NCI-H510A treated with DMSO at 0.1 percent for 48 hours (cell line): ENCODE data around the gene KLF16.

ENCODE experiments used
- DNase-seq: peaks from one replicate; lab custom pipeline; 2025; lab: John Stamatoyannopoulos, UW

KLF16 gene

GRCh38 chr19:1841209-1841924 is 22.0 kb downstream of the KLF16 start:
- DNase-seq = no peak

GRCh38 chr19:1840541-1841115 is 22.8 kb downstream of the KLF16 start:
- DNase-seq = no peak

- no peak for DNase-seq
These were observed 23.5 kb downstream of the KLF16 start for GRCh38 chr19:1839658-1840540.

- DNase-seq = no peak
These were observed 25.7 kb downstream of the KLF16 start for GRCh38 chr19:1837625-1838105.

GRCh38 chr19:1837222-1837565 is 26.2 kb downstream of the KLF16 start:
- no peak for DNase-seq

- DNase-seq = no peak
These were observed 26.7 kb downstream of the KLF16 start for GRCh38 chr19:1836458-1837221.

- DNase-seq = no peak
These were observed 29.8 kb downstream of the KLF16 start for GRCh38 chr19:1833540-1833939.

GRCh38 chr19:1832046-1832663 is 31.2 kb downstream of the KLF16 start:
- no peak for DNase-seq

GRCh38 chr19:1830978-1831377 is 32.4 kb downstream of the KLF16 start:
- no peak for DNase-seq

GRCh38 chr19:1830568-1830967 is 32.8 kb downstream of the KLF16 start:
- DNase-seq = no peak

- no peak for DNase-seq
These were observed 33.4 kb downstream of the KLF16 start for GRCh38 chr19:1829958-1830357.

GRCh38 chr19:1828279-1829238 is 34.8 kb downstream of the KLF16 start:
- no peak for DNase-seq

- no peak for DNase-seq
These were observed 35.7 kb downstream of the KLF16 start for GRCh38 chr19:1827566-1828278.

- DNase-seq = no peak
These were observed 36.5 kb downstream of the KLF16 start for GRCh38 chr19:1826557-1827521.

GRCh38 chr19:1825909-1826556 is 37.3 kb downstream of the KLF16 start:
- peak; percentile 18 for DNase-seq

GRCh38 chr19:1824252-1824622 is 39.1 kb downstream of the KLF16 start:
- DNase-seq = no peak

GRCh38 chr19:1823539-1824251 is 39.7 kb downstream of the KLF16 start:
- DNase-seq = no peak

- DNase-seq = no peak
These were observed 40.4 kb downstream of the KLF16 start for GRCh38 chr19:1823020-1823419.
